ACHN (cell line): ENCODE measurements around the gene GLIS1.
"Not testable (repeated sequence)": the region's sequence is repeated elsewhere in the genome, so short reads cannot be mapped to it uniquely, and the experiment has no call there.

Experiments
- DNase-seq: peaks from one replicate; pipeline ENCODE4 v3.0.0-alpha.2; 2015
- in situ Hi-C: cut with HindIII; loops from 2 replicates; pipeline ENCODE4 v1.10.0; 2017; ENCODE audit warnings: low sequenced_read_pairs, low pct_ligation_motif_present, low pct_unique_long_range_greater_than_20kb

Gene GLIS1

GRCh38 chr1:53739109-53739681, at the start of gene GLIS1:
GLIS1 (minus strand) TSS chr1:53739164; CDS start chr1:53738064, 1,100 bp downstream.
- peak; percentile 87 for DNase-seq
- in situ Hi-C loops, result no loop called here

GRCh38 chr1:53787655-53788054, 48.7 kb upstream of the GLIS1 start:
- in situ Hi-C loops, result no loop called here
- no peak for DNase-seq

GRCh38 chr1:53783056-53783455, 44.1 kb upstream of the GLIS1 start:
- in situ Hi-C loops, result no loop called here
- DNase-seq, result no peak

DNA sequence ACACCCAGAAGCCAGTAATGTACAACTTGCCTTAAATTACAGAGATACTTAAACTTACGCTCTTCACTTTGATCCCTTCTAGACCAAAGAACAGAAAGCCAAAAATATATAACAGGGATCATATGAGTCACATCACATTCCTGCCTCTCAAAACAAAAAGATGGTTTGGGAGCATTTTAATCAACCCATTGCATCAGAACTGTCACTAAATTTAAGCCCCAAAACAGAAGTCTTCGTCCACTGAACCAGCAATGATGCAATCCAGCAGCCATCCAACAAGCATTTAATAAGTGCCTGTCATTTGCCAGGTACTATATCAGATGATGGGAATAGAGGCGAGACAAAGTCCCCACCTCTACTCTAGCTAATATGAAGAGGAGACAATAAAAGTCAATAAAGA, 42.7 kb upstream of the GLIS1 start:
- in situ Hi-C loops, result no loop called here
- no peak for DNase-seq

- in situ Hi-C loops, result no loop called here
- DNase-seq, result no peak
Observed at GRCh38 chr1:53777272-53777671, 38.3 kb upstream of the GLIS1 start.

DNA sequence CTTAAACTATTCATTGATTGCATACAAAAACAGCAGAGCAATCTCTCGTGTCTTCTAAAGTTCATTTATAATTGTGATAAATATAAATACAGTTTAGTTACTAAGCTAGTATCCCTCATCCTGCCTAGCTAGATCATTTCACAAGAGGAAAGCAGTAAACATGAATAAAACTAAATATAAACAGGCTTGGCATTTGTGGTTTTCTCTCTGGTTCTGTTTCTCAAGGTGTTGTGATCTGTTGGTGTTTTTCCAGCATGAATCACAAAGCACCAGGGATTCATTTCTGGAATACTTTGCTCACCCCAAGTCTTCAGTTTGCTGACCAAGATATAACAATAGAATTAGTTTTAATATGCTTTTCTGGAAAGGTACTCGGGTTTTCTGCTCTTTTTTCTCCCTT, 32.7 kb upstream of the GLIS1 start:
- no peak for DNase-seq

GRCh38 chr1:53769780-53770179, 30.8 kb upstream of the GLIS1 start:
- in situ Hi-C loops, result loop anchor here (25.0 kb wide), 1 partner anchor 307 kb away; the partner anchor contains the start of gene DMRTB1
- no peak for DNase-seq

More for the DNA sequence above, 32.7 kb upstream of the GLIS1 start:
- in situ Hi-C loops, result loop anchor here (25.0 kb wide), 1 partner anchor 309 kb away; the partner anchor contains the start of gene DMRTB1

DNA sequence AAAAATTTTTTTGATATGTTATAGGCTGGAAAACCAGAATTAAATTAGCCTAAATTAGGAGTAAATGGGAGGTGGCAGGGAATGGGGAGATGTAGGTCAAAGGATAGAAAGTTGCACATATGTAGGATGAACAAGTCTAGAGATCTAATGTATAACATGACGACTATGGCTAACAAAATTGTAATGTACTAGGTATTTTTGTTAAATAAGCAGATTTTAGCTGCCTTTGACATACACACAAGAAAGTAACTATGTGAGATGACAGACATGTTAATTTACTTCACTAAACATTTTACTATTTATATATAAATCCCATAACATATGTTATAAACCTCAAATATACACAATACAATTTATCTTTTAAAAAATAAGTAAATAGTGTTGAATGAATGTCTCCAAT, 30.2 kb upstream of the GLIS1 start:
- no peak for DNase-seq
- in situ Hi-C loops, result loop anchor here (25.0 kb wide), 1 partner anchor 307 kb away; the partner anchor contains the start of gene DMRTB1

- in situ Hi-C loops, result loop anchor here (25.0 kb wide), 1 partner anchor 305 kb away; the partner anchor contains the start of gene DMRTB1
- DNase-seq, result peak; percentile 40
Observed at GRCh38 chr1:53766831-53767405, 28.0 kb upstream of the GLIS1 start.

- no peak for DNase-seq
- in situ Hi-C loops, result loop anchor here (25.0 kb wide), 1 partner anchor 304 kb away; the partner anchor contains the start of gene DMRTB1
Observed at GRCh38 chr1:53766194-53766742, 27.3 kb upstream of the GLIS1 start.

DNA sequence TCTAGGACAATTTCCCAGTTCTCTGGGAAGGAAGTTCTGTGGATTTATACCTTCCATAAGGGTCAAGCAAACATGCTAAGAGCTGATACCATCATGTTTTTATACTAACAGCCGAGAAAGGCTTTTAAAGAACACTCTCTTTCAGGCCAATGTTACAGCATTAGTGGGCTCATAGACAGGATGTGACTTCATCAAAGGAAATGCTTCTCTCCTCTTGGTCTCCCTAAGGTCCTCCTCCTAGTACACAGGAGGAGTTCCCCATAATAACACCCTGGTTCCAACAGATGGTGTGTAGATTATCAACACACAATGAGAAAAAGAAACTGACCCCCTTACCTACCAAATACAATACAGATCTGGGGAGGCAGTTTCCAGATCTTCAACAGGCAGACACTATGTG, 26.7 kb upstream of the GLIS1 start:
- peak; percentile 14 for DNase-seq
- in situ Hi-C loops, result loop anchor here (25.0 kb wide), 1 partner anchor 303 kb away; the partner anchor contains the start of gene DMRTB1

DNA sequence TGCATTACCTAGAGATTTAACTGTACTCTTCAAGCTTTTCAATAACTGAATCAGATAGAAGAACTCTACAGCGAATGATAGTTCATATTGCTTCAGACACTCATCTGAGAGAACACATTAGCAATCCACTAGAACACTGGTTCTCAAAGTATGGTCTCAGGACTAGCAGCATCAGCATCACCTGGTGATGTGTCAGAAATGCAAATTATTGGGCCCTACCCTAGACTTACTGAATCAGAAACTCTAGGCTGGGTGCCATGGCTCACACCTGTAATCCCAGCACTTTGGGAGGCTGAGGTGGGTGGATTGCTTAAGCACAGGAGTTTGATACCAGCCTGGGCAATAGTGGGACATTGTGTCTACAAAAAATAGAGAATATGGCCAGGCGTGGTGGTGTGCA, 24.9 kb upstream of the GLIS1 start:
- in situ Hi-C loops, result loop anchor here (25.0 kb wide), 1 partner anchor 302 kb away; the partner anchor contains the start of gene DMRTB1

GRCh38 chr1:53763461-53763860, 24.5 kb upstream of the GLIS1 start:
- DNase-seq, result no peak

More for the DNA sequence above, 24.9 kb upstream of the GLIS1 start:
- no peak for DNase-seq

GRCh38 chr1:53760497-53760896, 21.5 kb upstream of the GLIS1 start:
- not testable (repeated sequence) for DNase-seq
- in situ Hi-C loops, result loop anchor here (25.0 kb wide), 1 partner anchor 298 kb away; the partner anchor contains the start of gene DMRTB1

More at GRCh38 chr1:53763461-53763860, 24.5 kb upstream of the GLIS1 start:
- in situ Hi-C loops, result loop anchor here (25.0 kb wide), 1 partner anchor 301 kb away; the partner anchor contains the start of gene DMRTB1

DNA sequence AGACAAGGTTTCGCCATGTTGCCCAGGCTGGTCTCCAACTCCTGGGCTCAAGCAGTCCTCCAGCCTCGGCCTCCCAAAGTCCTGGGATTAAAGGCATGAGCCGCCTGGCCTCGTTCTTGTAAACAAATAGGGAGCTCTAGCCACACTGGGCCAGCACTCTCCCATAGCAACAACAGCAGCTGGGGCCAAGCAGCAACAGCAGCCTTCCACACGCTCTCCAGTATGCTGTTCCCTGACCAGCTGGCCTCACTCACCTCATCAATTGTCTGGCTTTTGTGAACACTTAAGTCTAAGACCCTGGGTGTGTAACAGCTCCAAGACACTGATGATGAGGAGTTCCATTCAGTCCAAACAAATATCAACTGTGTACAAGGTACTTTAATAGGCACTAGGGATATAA, 16.9 kb upstream of the GLIS1 start:
- in situ Hi-C loops, result loop anchor here (25.0 kb wide), 1 partner anchor 294 kb away; the partner anchor contains the start of gene DMRTB1

DNA sequence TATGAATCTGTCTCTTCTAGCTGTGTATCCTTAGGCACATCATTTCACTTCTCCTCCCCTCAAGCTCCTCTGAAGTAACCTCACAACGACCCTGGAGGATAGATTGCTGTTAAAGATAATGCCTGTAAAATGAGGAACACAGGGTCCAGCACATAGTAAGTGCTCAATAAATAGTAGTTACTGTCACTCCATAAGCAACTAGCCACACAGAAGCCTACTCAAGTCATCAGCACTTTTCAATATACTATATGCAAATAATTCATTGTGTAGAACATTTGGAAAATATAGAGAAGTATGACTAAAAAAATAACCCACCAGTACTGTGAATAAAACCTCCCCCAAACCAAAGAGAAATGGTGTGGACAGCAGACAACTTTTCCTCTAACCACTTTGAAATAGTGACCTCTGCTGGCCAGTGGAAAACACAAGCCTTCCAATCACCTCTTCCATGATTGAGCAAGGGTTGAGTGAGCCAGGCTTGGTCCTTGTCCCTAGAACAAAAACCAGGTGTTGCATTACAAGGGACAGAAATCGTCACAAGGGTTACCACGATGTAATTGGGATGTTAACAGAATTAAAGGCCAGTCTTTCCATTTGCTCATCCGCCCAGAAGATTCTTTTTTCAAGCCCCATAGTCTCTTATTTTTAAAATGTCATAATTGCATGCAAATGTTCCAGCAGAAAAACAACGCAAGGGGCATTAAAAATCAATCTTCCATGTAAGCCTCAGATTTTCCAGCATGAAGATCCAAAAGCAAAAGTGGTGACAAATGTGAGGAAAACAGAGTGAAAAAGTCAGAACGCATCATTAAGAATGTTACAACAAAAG, 15.7 kb upstream of the GLIS1 start:
- DNase-seq, result peak; percentile 65
- in situ Hi-C loops, result loop anchor here (25.0 kb wide), 1 partner anchor 292 kb away; the partner anchor contains the start of gene DMRTB1

More for the DNA sequence above, 16.9 kb upstream of the GLIS1 start:
- DNase-seq, result no peak

GRCh38 chr1:53752281-53752680, 13.3 kb upstream of the GLIS1 start:
- in situ Hi-C loops, result loop anchor here (25.0 kb wide), 1 partner anchor 290 kb away; the partner anchor contains the start of gene DMRTB1
- no peak for DNase-seq

DNA sequence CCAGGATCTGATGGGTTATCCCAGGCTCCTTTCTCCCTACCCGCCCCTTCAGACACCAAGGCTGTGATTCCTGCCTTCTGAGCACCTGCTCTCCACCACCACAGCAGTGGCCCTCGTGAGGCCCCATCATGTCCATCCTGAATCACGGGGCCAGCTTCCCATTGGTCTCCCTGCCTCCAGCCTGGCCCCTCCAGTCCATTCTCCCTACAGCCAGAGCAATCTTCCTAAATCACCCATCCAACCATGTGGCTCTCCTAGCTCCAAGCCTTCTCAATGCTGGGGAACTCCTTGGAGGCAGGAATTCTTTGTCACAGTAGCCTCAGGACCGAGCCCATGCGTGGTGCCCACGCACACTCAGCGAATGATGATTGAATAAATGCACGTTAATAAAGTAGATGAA, 8.9 kb upstream of the GLIS1 start:
- DNase-seq, result no peak
- in situ Hi-C loops, result no loop called here
